ENCODE results near the gene ICA1.

Gene ICA1

GRCh38 chr7:8205537-8205936 lies 56.4 kb downstream of the ICA1 start:
- H3K36me3 ChIP-seq (ENCODE audit: control insufficient read depth in 2 of 2, insufficient read depth in 1 of 2, low read length in 2 of 2) = no peaks in the 10 kb centered on the region
- no peaks in the 10 kb centered on the region for H3K4me1 ChIP-seq (ENCODE audit: control insufficient read depth, insufficient read depth, low read length)
- H3K27ac ChIP-seq (ENCODE audit: extremely low read depth, low read depth, low read length) = no peak overlapping the region
- ChIA-PET CTCF (interaction anchor here (1.3 to 1.8 kb wide), 2 partner anchors 10 to 91 kb away, joined by 4 to 7 read pairs; no protein-coding TSS in a partner anchor), POLR2A (no interaction called here)
- H3K4me3 ChIP-seq (ENCODE audit: low read depth, low read length) = no peak overlapping the region
- TF ChIP-seq REPIN1 (tag by site-specific recombination; IDR thresholded peaks at IDR 0.05; ENCODE audit: low read depth) (no peak), ZNF677 (tag by site-specific recombination; IDR thresholded peaks at IDR 0.05) (no peak), ZFHX2 (tag by site-specific recombination; conservative IDR thresholded peaks at IDR 0.05) (no peak), ZFP37 (tag by site-specific recombination; IDR thresholded peaks at IDR 0.05) (no peak), ZNF639 (tag by site-specific recombination; IDR thresholded peaks at IDR 0.05) (no peak), ZNF26 (tag by site-specific recombination; IDR thresholded peaks at IDR 0.05) (no peak), ZNF423 (tag by site-specific recombination; IDR thresholded peaks at IDR 0.05) (no peak), ZSCAN5A (tag by site-specific recombination; IDR thresholded peaks at IDR 0.05) (no peak), ZBTB44 (tag by site-specific recombination; IDR thresholded peaks at IDR 0.05) (no peak), ZNF670 (tag by site-specific recombination; IDR thresholded peaks at IDR 0.05; ENCODE audit: low read depth) (no peak), ZNF366 (tag by site-specific recombination; conservative IDR thresholded peaks at IDR 0.05) (no peak), ZBTB21 (tag by site-specific recombination; IDR thresholded peaks at IDR 0.05) (no peak), REST (tag by site-specific recombination; IDR thresholded peaks at IDR 0.05) (no peak), ZNF549 (tag by site-specific recombination; IDR thresholded peaks at IDR 0.05) (no peak), PBX3 (CRISPR knock-in tag; IDR thresholded peaks at IDR 0.05) (no peak), BCL11B (tag by site-specific recombination; IDR thresholded peaks at IDR 0.05; ENCODE audit: low read depth) (no peak), PRDM4 (tag by site-specific recombination; IDR thresholded peaks at IDR 0.05) (no peak)
- H3K9me3 ChIP-seq (ENCODE audit: control insufficient read depth, insufficient read depth, low read depth, low read length) = no peaks in the 10 kb centered on the region

Data from HEK293 (cell line).